ENCODE results near the gene NXPE4.

The NXPE4 gene

DNA sequence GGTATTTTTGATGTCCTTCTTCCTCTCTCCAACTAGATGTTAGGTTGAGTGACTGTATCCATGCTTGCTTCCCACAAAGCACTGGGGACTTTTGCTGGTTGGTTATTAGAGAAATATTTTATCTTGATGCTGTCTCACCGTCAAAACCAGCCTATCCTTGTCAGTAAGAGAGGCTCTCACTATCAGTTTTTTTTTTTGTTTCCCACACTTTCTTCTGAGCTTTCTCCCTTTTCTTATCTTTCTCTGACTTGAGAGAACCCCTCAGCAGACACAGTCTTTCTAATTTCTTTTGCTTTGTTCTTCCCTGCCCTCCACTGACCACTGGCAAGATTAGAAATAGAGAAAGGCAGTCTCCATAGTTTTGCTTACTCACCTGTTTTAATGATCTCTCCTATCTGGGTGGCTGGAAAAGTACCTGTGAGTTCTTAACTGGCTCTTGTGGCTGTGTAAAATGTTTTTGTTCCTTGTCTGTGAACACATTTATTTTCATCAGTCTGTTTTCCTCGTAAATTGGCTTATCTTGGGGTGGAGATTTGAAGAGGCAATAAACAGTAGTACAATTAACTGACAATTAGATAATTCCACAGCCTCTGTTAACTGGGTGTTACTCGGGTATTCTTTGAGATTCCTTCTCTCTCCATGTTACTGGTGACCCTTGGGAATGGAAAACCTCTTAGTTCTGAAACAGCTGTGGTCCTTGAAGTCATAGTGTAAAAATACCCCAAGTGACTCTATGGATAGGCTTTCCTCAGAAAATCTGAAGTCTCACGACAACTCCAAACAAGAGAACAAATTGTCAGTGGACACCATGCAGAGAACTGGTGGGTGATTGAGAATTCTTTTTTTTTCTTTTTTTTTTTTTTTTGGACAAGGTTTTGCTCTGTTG, 35.9 kb downstream of the NXPE4 start, which contains the start of gene NXPE1:
Gene NXPE1 (minus strand): TSS at position 457 of the 886 bp plus-strand sequence. CDS start 8,680 bp downstream, outside the sequence.
- DNase-seq = no peak

DNA sequence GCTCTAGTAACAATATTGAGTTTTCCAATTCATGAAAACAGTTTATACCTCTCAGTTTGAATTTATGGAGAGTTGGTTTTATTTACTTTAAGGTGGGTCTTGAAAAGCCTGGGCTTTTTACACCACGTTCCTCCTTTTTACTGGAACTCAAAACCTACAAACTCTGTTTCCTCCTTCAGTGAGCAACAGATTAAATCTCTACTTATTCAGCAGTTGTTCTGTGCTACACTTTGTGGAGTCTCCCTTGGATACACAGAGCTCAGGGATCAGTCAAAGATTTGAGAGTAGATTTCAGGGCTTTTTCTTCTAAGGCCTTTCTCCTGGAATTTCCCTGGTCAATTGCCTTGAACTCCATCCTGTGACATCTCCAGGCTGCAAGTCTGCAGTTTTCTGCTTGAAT, 39.5 kb downstream of the NXPE4 start:
- DNase-seq = no peak

GRCh38 chr11:114553642-114554041, 41.9 kb downstream of the NXPE4 start:
- no peak for DNase-seq

- DNase-seq = no peak
Measured at GRCh38 chr11:114551060-114551459, 44.5 kb downstream of the NXPE4 start.

DNA sequence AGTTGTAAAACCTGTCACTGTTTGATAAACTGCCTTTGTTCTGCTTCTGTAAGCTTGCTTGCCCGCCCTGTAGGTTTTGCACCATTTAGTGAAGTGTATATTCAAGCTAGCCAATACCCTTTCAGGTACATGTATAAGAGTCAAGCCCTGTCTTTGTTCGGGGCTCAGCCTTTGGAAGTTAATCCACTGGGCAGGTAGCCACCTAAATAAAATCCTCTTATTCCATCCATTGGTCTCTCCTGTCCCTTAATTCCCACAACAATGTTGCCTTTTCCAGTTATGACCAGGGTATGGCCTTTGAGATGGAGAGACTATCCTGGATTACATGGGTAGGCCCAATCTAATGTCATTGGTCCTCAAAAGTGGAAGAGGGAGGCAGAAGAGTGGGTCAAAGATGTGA, 69.9 kb downstream of the NXPE4 start:
- no peak for DNase-seq

GRCh38 chr11:114524122-114524521, 71.5 kb downstream of the NXPE4 start:
- no peak for DNase-seq

GRCh38 chr11:114522818-114523217, 72.8 kb downstream of the NXPE4 start:
- DNase-seq = no peak
